Liver (tissue), 9 donors: ENCODE measurements around the gene CRB2. TPM values are rescaled to one million over a fixed set of nuclear protein-coding genes. Genes with fewer than 3 reads are reported as not detected.
"Not testable (repeated sequence)": the region's sequence is repeated elsewhere in the genome, so short reads cannot be mapped to it uniquely, and the experiment has no call there.

Source experiments
- DNase-seq: peaks from one replicate; pipeline ENCODE4 v3.0.0-alpha.2; 2017; ENCODE audit warnings: low spot score
- H3K27ac ChIP-seq, 2 donors: one replicate each; pipeline ENCODE4 v1.7.0; 2013; ENCODE audit warnings: inconsistent platforms in 2 of 2, low read length in 2 of 2, control low read depth in 1 of 2, low read depth in 1 of 2, mild to moderate bottlenecking in 1 of 2
- H3K27me3 ChIP-seq, 4 donors: one replicate each; pipeline versions ENCODE4 v1.6.1 to v1.7.0; 2013; ENCODE audit warnings: low read length in 3 of 4, inconsistent platforms in 1 of 4, mild to moderate bottlenecking in 1 of 4, moderate library complexity in 1 of 4; ENCODE audit not compliant: control insufficient read depth in 4 of 4, insufficient read depth in 4 of 4
- H3K36me3 ChIP-seq, 4 donors: one replicate each; pipeline versions ENCODE4 v1.6.1 to v1.7.0; 2013; ENCODE audit warnings: low read length in 3 of 4, mild to moderate bottlenecking in 3 of 4, low read depth in 1 of 4, moderate library complexity in 1 of 4; ENCODE audit not compliant: control insufficient read depth in 4 of 4, insufficient read depth in 3 of 4
- H3K4me1 ChIP-seq, 4 donors: one replicate each; pipeline versions ENCODE4 v1.6.1 to v1.7.0; 2013; ENCODE audit warnings: low read length in 3 of 4, mild to moderate bottlenecking in 3 of 4, moderate library complexity in 1 of 4; ENCODE audit not compliant: control insufficient read depth in 4 of 4, insufficient read depth in 4 of 4
- H3K4me3 ChIP-seq, 3 donors: one replicate each; pipeline versions ENCODE4 v1.6.1 to v1.7.0; 2013; ENCODE audit warnings: low read length in 3 of 3, control low read depth in 1 of 3, low read depth in 1 of 3, mild to moderate bottlenecking in 1 of 3
- H3K9ac ChIP-seq, 2 donors: one replicate each; pipeline ENCODE4 v1.7.0; 2013; ENCODE audit warnings: low read length in 2 of 2, mild to moderate bottlenecking in 2 of 2, moderate library complexity in 2 of 2, control low read depth in 1 of 2, low read depth in 1 of 2
- H3K9me3 ChIP-seq, 4 donors: one replicate each; pipeline versions ENCODE4 v1.6.1 to v1.7.0; 2013; ENCODE audit warnings: low read length in 3 of 4; ENCODE audit not compliant: control insufficient read depth in 4 of 4
- ATF3 ChIP-seq: IDR thresholded peaks from 2 replicates; pipeline ENCODE4 v1.6.1; 2016; ENCODE audit warnings: antibody characterized with exemption
- CTCF ChIP-seq: fragments of 150-350 bp; IDR thresholded peaks from 2 replicates; pipeline ENCODE4 v1.5.1; 2017; ENCODE audit warnings: improper control_type of control experiment, low read depth, low read length; ENCODE audit not compliant: missing input control
- FOXA1 ChIP-seq: IDR thresholded peaks from 2 replicates; pipeline ENCODE4 v1.6.1; 2016; ENCODE audit warnings: antibody characterized with exemption
- GABPA ChIP-seq, 2 donors: IDR thresholded peaks in 1 of 2; conservative IDR thresholded peaks in 1 of 2; 2 replicates each; pipeline ENCODE4 v1.6.1; 2016; ENCODE audit warnings: antibody characterized with exemption in 2 of 2, mild to moderate bottlenecking in 1 of 2, moderate library complexity in 1 of 2
- JUND ChIP-seq, 2 donors: IDR thresholded peaks; 2 replicates each; pipeline ENCODE4 v1.6.1; 2016; ENCODE audit warnings: antibody characterized with exemption in 2 of 2
- RAD21 ChIP-seq, 2 donors: IDR thresholded peaks; 2 replicates each; pipeline ENCODE4 v1.6.1; 2016; ENCODE audit warnings: antibody characterized with exemption in 2 of 2, mild to moderate bottlenecking in 2 of 2
- RXRA ChIP-seq, 2 donors: IDR thresholded peaks; 2 replicates each; pipeline ENCODE4 v1.6.1; 2017 to 2018; ENCODE audit warnings: antibody characterized with exemption in 2 of 2, mild to moderate bottlenecking in 1 of 2
- SP1 ChIP-seq: IDR thresholded peaks from 2 replicates; pipeline ENCODE4 v1.6.1; 2018; ENCODE audit warnings: antibody characterized with exemption, mild to moderate bottlenecking
- TAF1 ChIP-seq: conservative IDR thresholded peaks from 2 replicates; pipeline ENCODE4 v1.6.1; 2016; ENCODE audit warnings: antibody characterized with exemption, mild to moderate bottlenecking
- ZBTB33 ChIP-seq: IDR thresholded peaks from 2 replicates; pipeline ENCODE4 v1.6.1; 2016; ENCODE audit warnings: antibody characterized with exemption
- WGBS: extraction: QIAGEN DNeasy Blood & Tissue Kit; methylation state at CpG from one replicate; pipeline ENCODE4 v1.1.7; 2013; 5-methylcytosine and 5-hydroxymethylcytosine counted together
- polyA plus RNA-seq, 2 donors: library from polyadenylated mRNA; stranded (reverse) in 1 of 2; unstranded in 1 of 2; fragments of 200-250 nt in 1 of 2; fragments of >200 nt in 1 of 2; fragmentation: Nextera tagmentation in 1 of 2; extraction: Ambion mirVana in 1 of 2; gene quantifications; one replicate each; pipeline versions ENCODE4 v1.2.1 to v1.2.3, GENCODE V29; 2013 to 2015
- total RNA-seq, 2 donors: library from RNA; depleted of rRNA; stranded (reverse); fragments of >200 nt; gene quantifications; one replicate each; pipeline ENCODE4 v1.2.3, GENCODE V29; 2014
- donor health status: healthy.
- donor health status: healthy.
- donor health status: healthy.
- donor health status: healthy.
- donor health status: healthy.

The CRB2 gene
- total and polyA plus RNA-seq, 4 donors, result 1.7 TPM; not detected in 3

GRCh38 chr9:123327697-123328100 is 28.3 kb upstream of the CRB2 start:
- no peak for DNase-seq
- no peaks in the 10 kb centered on the region for H3K36me3 ChIP-seq
- no peaks in the 10 kb centered on the region for H3K9me3 ChIP-seq
- peaks cover 3 to 14% (median 13%) of the 10 kb centered on the region in 4 donors for H3K4me1 ChIP-seq
- H3K27ac ChIP-seq, result no peak overlapping the region
- H3K27me3 ChIP-seq, result no peaks in the 10 kb centered on the region
- H3K4me3 ChIP-seq, result no peak overlapping the region
- no peak overlapping the region for H3K9ac ChIP-seq
- TF ChIP-seq ZBTB33 (no peak), SP1 (peak; percentile 8)
- 86% methylated on average over 8 of the region's 8 CpGs for WGBS

GRCh38 chr9:123329329-123329955 is 26.6 kb upstream of the CRB2 start:
- TF ChIP-seq TAF1 (no peak), JUND (IDR thresholded peaks at IDR 0.05) (no peak)
- H3K27me3 ChIP-seq, result no peaks in the 10 kb centered on the region
- no peak for DNase-seq
- H3K27ac ChIP-seq, result no peak overlapping the region
- WGBS, result 83% methylated on average over 6 of the region's 6 CpGs
- H3K4me1 ChIP-seq, result peaks cover 3 to 11% (median 9%) of the 10 kb centered on the region in 4 donors
- no peaks in the 10 kb centered on the region for H3K36me3 ChIP-seq
- H3K9ac ChIP-seq, result no peak overlapping the region
- H3K9me3 ChIP-seq, result no peaks in the 10 kb centered on the region
- no peak overlapping the region for H3K4me3 ChIP-seq

- H3K36me3 ChIP-seq, result no peaks in the 10 kb centered on the region
- no peak for DNase-seq
- H3K4me3 ChIP-seq, result no peak overlapping the region
- 89% methylated on average over 15 of the region's 15 CpGs for WGBS
- no peak overlapping the region for H3K27ac ChIP-seq
- no peaks in the 10 kb centered on the region for H3K4me1 ChIP-seq
- no peak overlapping the region for H3K9ac ChIP-seq
- H3K9me3 ChIP-seq, result no peaks in the 10 kb centered on the region
- H3K27me3 ChIP-seq, result no peaks in the 10 kb centered on the region
- TF ChIP-seq SP1, result no peak
- TF ChIP-seq FOXA1, result no peak
- no peak for TF ChIP-seq GABPA (IDR thresholded peaks at IDR 0.05 in 1 of 2, conservative IDR thresholded peaks at IDR 0.05 in 1 of 2)
- no peak for TF ChIP-seq RXRA (IDR thresholded peaks at IDR 0.05)
- TF ChIP-seq CTCF, result no peak
- no peak for TF ChIP-seq TAF1
- no peak for TF ChIP-seq ATF3
- TF ChIP-seq RAD21 (IDR thresholded peaks at IDR 0.05), result no peak
- TF ChIP-seq ZBTB33, result no peak
- TF ChIP-seq JUND (IDR thresholded peaks at IDR 0.05), result no peak
These were observed 24.5 kb upstream of the CRB2 start for GRCh38 chr9:123331346-123332060.

- not testable (repeated sequence) for H3K9ac ChIP-seq, H3K4me3 ChIP-seq, DNase-seq, H3K4me1 ChIP-seq, H3K36me3 ChIP-seq, H3K27ac ChIP-seq, H3K9me3 ChIP-seq, H3K27me3 ChIP-seq
- 74% methylated on average over 8 of the region's 8 CpGs for WGBS
These were observed 22.8 kb upstream of the CRB2 start for GRCh38 chr9:123333058-123333669.
